Liver (tissue), 9 donors: ENCODE results near the gene TAB2. TPM values are rescaled to one million over a fixed set of nuclear protein-coding genes. Genes with fewer than 3 reads are reported as not detected.

ENCODE experiments used
- DNase-seq: peaks from one replicate; pipeline ENCODE4 v3.0.0-alpha.2; 2017; ENCODE audit warnings: low spot score
- H3K27ac ChIP-seq, 2 donors: one replicate each; pipeline ENCODE4 v1.7.0; 2013; ENCODE audit warnings: inconsistent platforms in 2 of 2, low read length in 2 of 2, control low read depth in 1 of 2, low read depth in 1 of 2, mild to moderate bottlenecking in 1 of 2
- H3K27me3 ChIP-seq, 4 donors: one replicate each; pipeline versions ENCODE4 v1.6.1 to v1.7.0; 2013; ENCODE audit warnings: low read length in 3 of 4, inconsistent platforms in 1 of 4, mild to moderate bottlenecking in 1 of 4, moderate library complexity in 1 of 4; ENCODE audit not compliant: control insufficient read depth in 4 of 4, insufficient read depth in 4 of 4
- H3K36me3 ChIP-seq, 4 donors: one replicate each; pipeline versions ENCODE4 v1.6.1 to v1.7.0; 2013; ENCODE audit warnings: low read length in 3 of 4, mild to moderate bottlenecking in 3 of 4, low read depth in 1 of 4, moderate library complexity in 1 of 4; ENCODE audit not compliant: control insufficient read depth in 4 of 4, insufficient read depth in 3 of 4
- H3K4me1 ChIP-seq, 4 donors: one replicate each; pipeline versions ENCODE4 v1.6.1 to v1.7.0; 2013; ENCODE audit warnings: low read length in 3 of 4, mild to moderate bottlenecking in 3 of 4, moderate library complexity in 1 of 4; ENCODE audit not compliant: control insufficient read depth in 4 of 4, insufficient read depth in 4 of 4
- H3K4me3 ChIP-seq, 3 donors: one replicate each; pipeline versions ENCODE4 v1.6.1 to v1.7.0; 2013; ENCODE audit warnings: low read length in 3 of 3, control low read depth in 1 of 3, low read depth in 1 of 3, mild to moderate bottlenecking in 1 of 3
- H3K9ac ChIP-seq, 2 donors: one replicate each; pipeline ENCODE4 v1.7.0; 2013; ENCODE audit warnings: low read length in 2 of 2, mild to moderate bottlenecking in 2 of 2, moderate library complexity in 2 of 2, control low read depth in 1 of 2, low read depth in 1 of 2
- H3K9me3 ChIP-seq, 4 donors: one replicate each; pipeline versions ENCODE4 v1.6.1 to v1.7.0; 2013; ENCODE audit warnings: low read length in 3 of 4; ENCODE audit not compliant: control insufficient read depth in 4 of 4
- CTCF ChIP-seq: fragments of 150-350 bp; IDR thresholded peaks from 2 replicates; pipeline ENCODE4 v1.5.1; 2017; ENCODE audit warnings: improper control_type of control experiment, low read depth, low read length; ENCODE audit not compliant: missing input control
- EGR1 ChIP-seq, 2 donors: IDR thresholded peaks; 2 replicates each; pipeline ENCODE4 v1.6.1; 2016 to 2018; ENCODE audit warnings: antibody characterized with exemption in 2 of 2, low read depth in 2 of 2
- FOXA1 ChIP-seq: IDR thresholded peaks from 2 replicates; pipeline ENCODE4 v1.6.1; 2016; ENCODE audit warnings: antibody characterized with exemption
- FOXA2 ChIP-seq: IDR thresholded peaks from 2 replicates; pipeline ENCODE4 v1.6.1; 2016; ENCODE audit warnings: antibody characterized with exemption
- HNF4A ChIP-seq, 2 donors: conservative IDR thresholded peaks; 2 replicates each; pipeline ENCODE4 v1.6.1; 2016; ENCODE audit warnings: antibody characterized with exemption in 2 of 2, mild to moderate bottlenecking in 2 of 2
- HNF4G ChIP-seq: IDR thresholded peaks from 2 replicates; pipeline ENCODE4 v1.6.1; 2016; ENCODE audit warnings: antibody characterized with exemption
- JUND ChIP-seq, 2 donors: IDR thresholded peaks; 2 replicates each; pipeline ENCODE4 v1.6.1; 2016; ENCODE audit warnings: antibody characterized with exemption in 2 of 2
- MAX ChIP-seq: IDR thresholded peaks from 2 replicates; pipeline ENCODE4 v1.6.1; 2016; ENCODE audit warnings: antibody characterized with exemption
- NR2F2 ChIP-seq: IDR thresholded peaks from 2 replicates; pipeline ENCODE4 v1.6.1; 2016; ENCODE audit warnings: antibody characterized with exemption
- RAD21 ChIP-seq, 2 donors: IDR thresholded peaks; 2 replicates each; pipeline ENCODE4 v1.6.1; 2016; ENCODE audit warnings: antibody characterized with exemption in 2 of 2, mild to moderate bottlenecking in 2 of 2
- RXRA ChIP-seq, 2 donors: IDR thresholded peaks; 2 replicates each; pipeline ENCODE4 v1.6.1; 2017 to 2018; ENCODE audit warnings: antibody characterized with exemption in 2 of 2, mild to moderate bottlenecking in 1 of 2
- SP1 ChIP-seq: IDR thresholded peaks from 2 replicates; pipeline ENCODE4 v1.6.1; 2018; ENCODE audit warnings: antibody characterized with exemption, mild to moderate bottlenecking
- TAF1 ChIP-seq: conservative IDR thresholded peaks from 2 replicates; pipeline ENCODE4 v1.6.1; 2016; ENCODE audit warnings: antibody characterized with exemption, mild to moderate bottlenecking
- YY1 ChIP-seq: IDR thresholded peaks from 2 replicates; pipeline ENCODE4 v1.6.1; 2016; ENCODE audit warnings: antibody characterized with exemption, mild to moderate bottlenecking
- WGBS: extraction: QIAGEN DNeasy Blood & Tissue Kit; methylation state at CpG from one replicate; pipeline ENCODE4 v1.1.7; 2013; 5-methylcytosine and 5-hydroxymethylcytosine counted together
- polyA plus RNA-seq, 2 donors: library from polyadenylated mRNA; stranded (reverse) in 1 of 2; unstranded in 1 of 2; fragments of 200-250 nt in 1 of 2; fragments of >200 nt in 1 of 2; fragmentation: Nextera tagmentation in 1 of 2; extraction: Ambion mirVana in 1 of 2; gene quantifications; one replicate each; pipeline versions ENCODE4 v1.2.1 to v1.2.3, GENCODE V29; 2013 to 2015
- total RNA-seq, 2 donors: library from RNA; depleted of rRNA; stranded (reverse); fragments of >200 nt; gene quantifications; one replicate each; pipeline ENCODE4 v1.2.3, GENCODE V29; 2014
- TF ChIP-seq, protein P1 (sequence below): IDR thresholded peaks from 2 replicates; pipeline ENCODE4 v1.6.1; 2016; ENCODE audit warnings: antibody characterized with exemption
- TF ChIP-seq, protein P2 (sequence below): IDR thresholded peaks from 2 replicates; pipeline ENCODE4 v1.6.1; 2016; ENCODE audit warnings: antibody characterized with exemption
- TF ChIP-seq, protein P3 (sequence below): IDR thresholded peaks from 2 replicates; pipeline ENCODE4 v1.6.1; 2016; ENCODE audit warnings: antibody characterized with exemption, mild to moderate bottlenecking
- donor health status: healthy.
- donor health status: healthy.
- donor health status: healthy.
- donor health status: healthy.
- donor health status: healthy.

Gene TAB2
- total and polyA plus RNA-seq, 4 donors, result 10.5 to 25.6 (median 18.0) TPM

DNA sequence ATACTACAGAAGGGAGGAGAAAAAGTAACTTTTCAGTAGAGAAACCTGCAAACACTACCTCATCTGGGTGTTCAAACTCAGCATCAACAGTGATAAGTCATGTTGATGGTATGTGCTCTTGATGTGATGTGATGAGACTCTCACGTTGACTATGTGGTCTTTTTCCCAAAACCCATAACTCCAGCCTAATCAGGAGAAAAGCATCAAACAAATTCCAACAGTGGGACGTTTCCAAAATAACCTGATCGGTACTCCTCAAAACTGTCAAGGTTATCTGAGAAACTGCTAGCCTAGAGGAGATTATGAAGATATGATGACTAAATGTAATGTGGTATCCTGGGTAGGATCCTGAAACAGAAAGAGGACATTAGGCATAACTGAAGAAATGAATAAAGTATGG lies 41.9 kb upstream of the TAB2 start:
- Histone ChIP-seq H3K27me3 (no peaks in the 10 kb centered on the region), H3K9me3 (no peaks in the 10 kb centered on the region), H3K4me1 (no peaks in the 10 kb centered on the region), H3K4me3 (no peak overlapping the region), H3K27ac (no peak overlapping the region), H3K36me3 (no peaks in the 10 kb centered on the region), H3K9ac (no peak overlapping the region)
- TF ChIP-seq NR2F2 (no peak), MAX (no peak), HNF4G (no peak)
- TF ChIP-seq, protein P1, sequence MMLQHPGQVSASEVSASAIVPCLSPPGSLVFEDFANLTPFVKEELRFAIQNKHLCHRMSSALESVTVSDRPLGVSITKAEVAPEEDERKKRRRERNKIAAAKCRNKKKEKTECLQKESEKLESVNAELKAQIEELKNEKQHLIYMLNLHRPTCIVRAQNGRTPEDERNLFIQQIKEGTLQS, result no peak
- no peak for DNase-seq
- 88% methylated on average over 3 of the region's 3 CpGs for WGBS

DNA sequence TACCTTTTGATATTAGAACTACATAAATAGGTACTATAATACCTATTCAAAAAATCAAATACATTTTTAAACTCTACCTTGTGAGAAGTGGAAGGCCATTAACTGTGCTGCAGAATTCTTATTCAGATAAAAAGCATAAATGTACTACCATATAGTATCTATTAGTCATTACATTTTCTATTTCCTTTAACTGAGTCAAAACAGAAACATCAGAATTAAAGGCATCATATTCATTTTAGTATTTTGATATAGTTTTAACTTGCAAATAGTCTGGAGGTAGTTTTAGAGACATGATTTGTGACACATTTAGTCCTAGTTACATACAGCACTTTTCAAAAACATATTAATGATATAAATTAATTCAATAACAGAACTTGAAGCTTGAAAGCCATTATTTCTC lies 39.9 kb upstream of the TAB2 start:
- Histone ChIP-seq H3K4me1 (no peaks in the 10 kb centered on the region), H3K27ac (no peak overlapping the region), H3K36me3 (no peaks in the 10 kb centered on the region), H3K9ac (no peak overlapping the region), H3K27me3 (no peaks in the 10 kb centered on the region), H3K9me3 (no peaks in the 10 kb centered on the region), H3K4me3 (no peak overlapping the region)
- DNase-seq, result no peak
- TF ChIP-seq SP1 (no peak), EGR1 (IDR thresholded peaks at IDR 0.05; ENCODE audit: low read depth in 2 of 2) (no peak), HNF4A (conservative IDR thresholded peaks at IDR 0.05) (no peak), MAX (no peak), FOXA2 (no peak), YY1 (no peak), JUND (IDR thresholded peaks at IDR 0.05) (no peak), TAF1 (no peak), CTCF (no peak), RXRA (IDR thresholded peaks at IDR 0.05) (no peak), RAD21 (IDR thresholded peaks at IDR 0.05) (no peak), NR2F2 (no peak), FOXA1 (no peak)
- TF ChIP-seq, protein P1, result no peak
- TF ChIP-seq, protein P2, sequence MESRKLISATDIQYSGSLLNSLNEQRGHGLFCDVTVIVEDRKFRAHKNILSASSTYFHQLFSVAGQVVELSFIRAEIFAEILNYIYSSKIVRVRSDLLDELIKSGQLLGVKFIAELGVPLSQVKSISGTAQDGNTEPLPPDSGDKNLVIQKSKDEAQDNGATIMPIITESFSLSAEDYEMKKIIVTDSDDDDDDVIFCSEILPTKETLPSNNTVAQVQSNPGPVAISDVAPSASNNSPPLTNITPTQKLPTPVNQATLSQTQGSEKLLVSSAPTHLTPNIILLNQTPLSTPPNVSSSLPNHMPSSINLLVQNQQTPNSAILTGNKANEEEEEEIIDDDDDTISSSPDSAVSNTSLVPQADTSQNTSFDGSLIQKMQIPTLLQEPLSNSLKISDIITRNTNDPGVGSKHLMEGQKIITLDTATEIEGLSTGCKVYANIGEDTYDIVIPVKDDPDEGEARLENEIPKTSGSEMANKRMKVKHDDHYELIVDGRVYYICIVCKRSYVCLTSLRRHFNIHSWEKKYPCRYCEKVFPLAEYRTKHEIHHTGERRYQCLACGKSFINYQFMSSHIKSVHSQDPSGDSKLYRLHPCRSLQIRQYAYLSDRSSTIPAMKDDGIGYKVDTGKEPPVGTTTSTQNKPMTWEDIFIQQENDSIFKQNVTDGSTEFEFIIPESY, result no peak
- TF ChIP-seq, protein P3, sequence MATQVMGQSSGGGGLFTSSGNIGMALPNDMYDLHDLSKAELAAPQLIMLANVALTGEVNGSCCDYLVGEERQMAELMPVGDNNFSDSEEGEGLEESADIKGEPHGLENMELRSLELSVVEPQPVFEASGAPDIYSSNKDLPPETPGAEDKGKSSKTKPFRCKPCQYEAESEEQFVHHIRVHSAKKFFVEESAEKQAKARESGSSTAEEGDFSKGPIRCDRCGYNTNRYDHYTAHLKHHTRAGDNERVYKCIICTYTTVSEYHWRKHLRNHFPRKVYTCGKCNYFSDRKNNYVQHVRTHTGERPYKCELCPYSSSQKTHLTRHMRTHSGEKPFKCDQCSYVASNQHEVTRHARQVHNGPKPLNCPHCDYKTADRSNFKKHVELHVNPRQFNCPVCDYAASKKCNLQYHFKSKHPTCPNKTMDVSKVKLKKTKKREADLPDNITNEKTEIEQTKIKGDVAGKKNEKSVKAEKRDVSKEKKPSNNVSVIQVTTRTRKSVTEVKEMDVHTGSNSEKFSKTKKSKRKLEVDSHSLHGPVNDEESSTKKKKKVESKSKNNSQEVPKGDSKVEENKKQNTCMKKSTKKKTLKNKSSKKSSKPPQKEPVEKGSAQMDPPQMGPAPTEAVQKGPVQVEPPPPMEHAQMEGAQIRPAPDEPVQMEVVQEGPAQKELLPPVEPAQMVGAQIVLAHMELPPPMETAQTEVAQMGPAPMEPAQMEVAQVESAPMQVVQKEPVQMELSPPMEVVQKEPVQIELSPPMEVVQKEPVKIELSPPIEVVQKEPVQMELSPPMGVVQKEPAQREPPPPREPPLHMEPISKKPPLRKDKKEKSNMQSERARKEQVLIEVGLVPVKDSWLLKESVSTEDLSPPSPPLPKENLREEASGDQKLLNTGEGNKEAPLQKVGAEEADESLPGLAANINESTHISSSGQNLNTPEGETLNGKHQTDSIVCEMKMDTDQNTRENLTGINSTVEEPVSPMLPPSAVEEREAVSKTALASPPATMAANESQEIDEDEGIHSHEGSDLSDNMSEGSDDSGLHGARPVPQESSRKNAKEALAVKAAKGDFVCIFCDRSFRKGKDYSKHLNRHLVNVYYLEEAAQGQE, result no peak
